Lower lobe of right lung (tissue), 2 donors: ENCODE measurements around the gene PHYKPL. TPM values are rescaled to one million over a fixed set of nuclear protein-coding genes. Genes with fewer than 3 reads are reported as not detected.

Experiments used
- ATAC-seq, 2 donors: fragments of 200-7000 bp; cut with Tn5 transposase; one replicate each; pipeline ENCODE4 v1.9.1; 2020 to 2022; ENCODE audit warnings: mild to moderate bottlenecking in 2 of 2, moderate library complexity in 2 of 2
- DNase-seq: peaks from one replicate; pipeline ENCODE4 v3.0.0-alpha.2; 2020
- H3K27ac ChIP-seq: fragments of 200-600 bp; one replicate; pipeline ENCODE4 v1.8.0; 2022
- H3K27me3 ChIP-seq: fragments of 200-600 bp; one replicate; pipeline ENCODE4 v1.8.0; 2022; ENCODE audit warnings: low read depth
- H3K36me3 ChIP-seq: fragments of 200-600 bp; one replicate; pipeline ENCODE4 v1.8.0; 2022; ENCODE audit warnings: mild to moderate bottlenecking
- H3K4me1 ChIP-seq: fragments of 200-600 bp; one replicate; pipeline ENCODE4 v1.8.0; 2022
- H3K4me3 ChIP-seq: fragments of 200-600 bp; one replicate; pipeline ENCODE4 v1.8.0; 2022; ENCODE audit warnings: mild to moderate bottlenecking
- H3K9me3 ChIP-seq: fragments of 200-600 bp; one replicate; pipeline ENCODE4 v1.8.0; 2022
- intact Hi-C: fragments of 100-400 bp; cut with DNase I; formaldehyde crosslinking; loops from one replicate; pipeline ENCODE4 v1.11.0; 2022
- total RNA-seq: library from RNA; stranded (reverse); fragmentation: NEBNext Ultra II Directional; extraction: Animal tissue kit (Norgen Biotek cat#: 25700); gene quantifications from one replicate; pipeline ENCODE4 v1.2.1, GENCODE V29; 2021
- TF ChIP-seq, protein P1 (sequence below): fragments of 200-600 bp; IDR thresholded peaks from one replicate; pipeline ENCODE4 v1.8.0; 2022; ENCODE audit warnings: antibody characterized with exemption, mild to moderate bottlenecking
- donor health status: DM: no; HTN: yes; CAD: no; lungs with severe emphysema.

PHYKPL gene
- total RNA-seq, 1 donor from 2014 or later: 101 TPM

GRCh38 chr5:178269499-178269898, 36.9 kb upstream of the PHYKPL start:
- Histone ChIP-seq H3K27ac (no peak overlapping the region), H3K9me3 (no peaks in the 10 kb centered on the region), H3K4me3 (no peak overlapping the region), H3K27me3 (no peaks in the 10 kb centered on the region), H3K4me1 (no peaks in the 10 kb centered on the region), H3K36me3 (no peaks in the 10 kb centered on the region)
- TF ChIP-seq, protein P1, sequence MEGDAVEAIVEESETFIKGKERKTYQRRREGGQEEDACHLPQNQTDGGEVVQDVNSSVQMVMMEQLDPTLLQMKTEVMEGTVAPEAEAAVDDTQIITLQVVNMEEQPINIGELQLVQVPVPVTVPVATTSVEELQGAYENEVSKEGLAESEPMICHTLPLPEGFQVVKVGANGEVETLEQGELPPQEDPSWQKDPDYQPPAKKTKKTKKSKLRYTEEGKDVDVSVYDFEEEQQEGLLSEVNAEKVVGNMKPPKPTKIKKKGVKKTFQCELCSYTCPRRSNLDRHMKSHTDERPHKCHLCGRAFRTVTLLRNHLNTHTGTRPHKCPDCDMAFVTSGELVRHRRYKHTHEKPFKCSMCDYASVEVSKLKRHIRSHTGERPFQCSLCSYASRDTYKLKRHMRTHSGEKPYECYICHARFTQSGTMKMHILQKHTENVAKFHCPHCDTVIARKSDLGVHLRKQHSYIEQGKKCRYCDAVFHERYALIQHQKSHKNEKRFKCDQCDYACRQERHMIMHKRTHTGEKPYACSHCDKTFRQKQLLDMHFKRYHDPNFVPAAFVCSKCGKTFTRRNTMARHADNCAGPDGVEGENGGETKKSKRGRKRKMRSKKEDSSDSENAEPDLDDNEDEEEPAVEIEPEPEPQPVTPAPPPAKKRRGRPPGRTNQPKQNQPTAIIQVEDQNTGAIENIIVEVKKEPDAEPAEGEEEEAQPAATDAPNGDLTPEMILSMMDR: no peak
- DNase-seq: no peak
- ATAC-seq: no peak
- intact Hi-C loops: no loop called here

DNA sequence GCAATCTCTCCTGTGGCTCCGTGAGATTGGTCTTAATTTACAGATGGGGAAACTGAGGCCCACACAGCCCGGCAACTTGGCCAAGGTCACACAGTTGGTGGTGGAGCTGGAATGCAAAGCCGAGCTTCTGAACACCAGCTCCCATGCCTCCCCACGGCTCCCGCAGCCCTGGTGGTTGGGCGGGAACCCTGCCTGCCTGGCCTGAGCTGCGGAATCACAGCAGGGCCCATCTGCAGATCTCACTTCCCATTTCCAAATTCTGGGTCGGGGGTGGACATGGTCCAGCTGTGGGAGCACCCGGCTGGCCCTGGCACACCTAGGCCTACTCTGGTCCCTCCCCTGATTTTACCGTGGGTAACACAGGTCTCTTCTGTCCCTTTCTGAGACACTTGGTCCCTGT, 35.3 kb upstream of the PHYKPL start:
- no peak overlapping the region for H3K4me3 ChIP-seq
- no peak overlapping the region for H3K27ac ChIP-seq
- intact Hi-C loops: no loop called here
- no peaks in the 10 kb centered on the region for H3K27me3 ChIP-seq
- no peaks in the 10 kb centered on the region for H3K36me3 ChIP-seq
- H3K4me1 ChIP-seq: no peaks in the 10 kb centered on the region
- DNase-seq (no peak), ATAC-seq (no peak)
- no peaks in the 10 kb centered on the region for H3K9me3 ChIP-seq
- TF ChIP-seq, protein P1: no peak

DNA sequence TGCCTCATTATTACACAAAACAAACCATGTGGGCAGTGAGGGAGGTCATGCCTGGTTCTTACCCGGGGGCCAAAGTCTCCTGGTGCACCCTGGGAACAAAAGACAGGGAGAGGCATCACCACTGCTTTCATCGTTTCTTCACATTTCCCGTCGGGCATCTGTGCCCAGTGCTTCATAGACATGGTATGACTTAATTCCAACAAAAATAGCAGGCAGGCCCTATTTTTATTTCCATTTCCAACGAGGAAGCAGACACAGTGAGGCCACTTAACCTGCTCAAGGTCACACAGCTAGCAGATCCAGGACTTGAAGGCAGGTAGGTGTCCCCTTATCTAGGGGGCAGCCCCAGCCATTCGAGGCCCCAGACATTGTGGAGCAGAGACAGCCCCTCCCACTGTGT, 34.6 kb upstream of the PHYKPL start:
- no peak for ATAC-seq
- intact Hi-C loops: no loop called here

GRCh38 chr5:178266581-178266980, 34.0 kb upstream of the PHYKPL start:
- ATAC-seq (no peak), DNase-seq (no peak)
- TF ChIP-seq, protein P1: no peak
- H3K4me3 ChIP-seq: no peak overlapping the region
- no peaks in the 10 kb centered on the region for H3K36me3 ChIP-seq
- H3K9me3 ChIP-seq: no peaks in the 10 kb centered on the region
- H3K4me1 ChIP-seq: no peaks in the 10 kb centered on the region
- H3K27ac ChIP-seq: no peak overlapping the region
- intact Hi-C loops: no loop called here
- no peaks in the 10 kb centered on the region for H3K27me3 ChIP-seq

More for the DNA sequence above, 34.6 kb upstream of the PHYKPL start:
- Histone ChIP-seq H3K4me1 (no peaks in the 10 kb centered on the region), H3K9me3 (no peaks in the 10 kb centered on the region), H3K27me3 (no peaks in the 10 kb centered on the region), H3K4me3 (no peak overlapping the region), H3K27ac (no peak overlapping the region), H3K36me3 (no peaks in the 10 kb centered on the region)
- no peak for DNase-seq
- TF ChIP-seq, protein P1: no peak

DNA sequence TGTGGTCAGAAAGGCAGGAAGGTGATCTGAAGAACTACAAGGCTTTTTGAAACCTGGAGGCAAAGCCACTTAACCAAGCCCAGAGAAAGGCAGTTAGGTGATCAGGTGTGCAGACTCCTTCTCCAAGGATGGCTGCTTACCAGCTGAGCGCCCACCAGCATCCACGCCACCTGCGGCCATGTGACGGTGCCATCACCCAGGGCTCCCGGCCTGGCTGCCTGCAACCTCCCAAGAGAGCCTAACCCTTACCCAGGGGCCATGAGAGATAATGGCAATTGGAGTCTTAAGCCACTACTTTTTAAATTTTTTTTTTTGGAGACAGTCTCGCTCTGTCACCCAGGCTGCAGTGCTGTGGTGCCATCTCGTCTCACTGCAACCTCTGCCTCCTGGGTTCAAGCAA, 33.1 kb upstream of the PHYKPL start:
- TF ChIP-seq, protein P1: no peak

DNA sequence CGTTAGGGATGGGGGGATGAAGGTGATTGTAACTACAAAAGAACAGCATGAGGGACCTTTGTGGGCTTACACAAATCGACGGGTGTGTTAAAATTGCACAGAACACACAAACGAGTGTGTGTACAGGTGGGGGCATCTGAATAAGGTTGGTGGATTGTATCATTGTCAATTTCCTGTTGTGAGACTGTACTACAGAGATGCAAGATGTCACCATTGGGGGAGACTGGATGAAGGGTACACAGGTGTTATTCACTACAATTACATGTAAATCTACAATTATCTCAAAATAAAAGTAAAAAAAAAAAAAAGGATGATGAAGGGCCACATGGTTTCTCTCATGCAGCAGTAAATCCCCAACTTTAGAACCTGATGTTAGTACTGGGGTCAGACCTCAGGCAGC, 31.4 kb upstream of the PHYKPL start:
- H3K4me3 ChIP-seq: no peak overlapping the region
- DNase-seq: no peak
- no peaks in the 10 kb centered on the region for H3K9me3 ChIP-seq
- no peaks in the 10 kb centered on the region for H3K36me3 ChIP-seq
- intact Hi-C loops: no loop called here
- ATAC-seq: no peak
- H3K4me1 ChIP-seq: no peaks in the 10 kb centered on the region
- TF ChIP-seq, protein P1: no peak
- H3K27ac ChIP-seq: no peak overlapping the region
- no peaks in the 10 kb centered on the region for H3K27me3 ChIP-seq

More for the DNA sequence above, 33.1 kb upstream of the PHYKPL start:
- H3K4me3 ChIP-seq: no peak overlapping the region
- DNase-seq (no peak), ATAC-seq (no peak)
- no peaks in the 10 kb centered on the region for H3K36me3 ChIP-seq
- intact Hi-C loops: no loop called here
- H3K4me1 ChIP-seq: no peaks in the 10 kb centered on the region
- H3K27me3 ChIP-seq: no peaks in the 10 kb centered on the region
- no peak overlapping the region for H3K27ac ChIP-seq
- H3K9me3 ChIP-seq: no peaks in the 10 kb centered on the region
